DOHH2 (cell line): Measurements from ENCODE around the gene DOK3.

ENCODE experiments used
- H3F3A ChIP-seq: fragments of 200-600 bp; sonication (generic), shearing (Covaris generic); 2 replicates; pipeline ENCODE4 v1.6.0; 2016; ENCODE audit warnings: antibody characterized with exemption, mild to moderate bottlenecking; ENCODE audit not compliant: control insufficient read depth, insufficient read depth
- H3K27ac ChIP-seq: fragments of 200-600 bp; sonication (generic); 2 replicates; pipeline ENCODE4 v1.5.1; 2014; ENCODE audit warnings: low read depth, mild to moderate bottlenecking, low read length, moderate library complexity
- H3K27me3 ChIP-seq: fragments of 200-600 bp; sonication (generic); 2 replicates; pipeline ENCODE4 v1.6.1; 2014; ENCODE audit warnings: mild to moderate bottlenecking, low read length, mixed read lengths; ENCODE audit not compliant: control insufficient read depth
- H3K36me3 ChIP-seq: fragments of 200-600 bp; sonication (generic); 2 replicates; pipeline ENCODE4 v1.6.1; 2014; ENCODE audit warnings: mild to moderate bottlenecking, low read length, moderate library complexity, mixed read lengths; ENCODE audit not compliant: control insufficient read depth
- H3K4me1 ChIP-seq: fragments of 200-600 bp; sonication (generic); 2 replicates; pipeline ENCODE4 v1.6.1; 2014; ENCODE audit warnings: mild to moderate bottlenecking, low read length, mixed read lengths; ENCODE audit not compliant: control insufficient read depth
- H3K4me2 ChIP-seq: fragments of 200-600 bp; sonication (generic); 2 replicates; pipeline ENCODE4 v1.6.0; 2014; ENCODE audit warnings: mild to moderate bottlenecking, low read length, moderate library complexity
- H3K4me3 ChIP-seq: fragments of 200-600 bp; sonication (generic); 2 replicates; pipeline ENCODE4 v1.5.1; 2014; ENCODE audit warnings: mild to moderate bottlenecking, low read length, mixed read lengths
- H3K79me2 ChIP-seq: fragments of 200-600 bp; sonication (generic); 2 replicates; pipeline ENCODE4 v1.6.1; 2014; ENCODE audit warnings: mild to moderate bottlenecking, low read length, mixed read lengths; ENCODE audit not compliant: control insufficient read depth
- H3K9me2 ChIP-seq: fragments of 200-600 bp; sonication (generic); replicated peaks from 2 replicates; pipeline ENCODE4 v1.6.1; 2014; ENCODE audit warnings: mild to moderate bottlenecking, low read length, mixed read lengths; ENCODE audit not compliant: control insufficient read depth
- H3K9me3 ChIP-seq: fragments of 200-600 bp; sonication (generic); 2 replicates; pipeline ENCODE4 v1.6.1; 2014; ENCODE audit warnings: antibody characterized with exemption, low read length, mixed read lengths; ENCODE audit not compliant: control insufficient read depth, insufficient read depth
- H4K20me1 ChIP-seq: fragments of 200-600 bp; sonication (generic); 2 replicates; pipeline ENCODE4 v1.6.0; 2014; ENCODE audit warnings: low read depth, mild to moderate bottlenecking, antibody characterized with exemption, low read length, moderate library complexity; ENCODE audit not compliant: control insufficient read depth, insufficient read depth
- CTCF ChIP-seq: fragments of 200-600 bp; sonication (generic); IDR thresholded peaks from one replicate; pipeline ENCODE4 v1.5.1; 2014; ENCODE audit warnings: antibody characterized with exemption, mild to moderate bottlenecking, low read depth, low read length; ENCODE audit not compliant: poor library complexity, severe bottlenecking
- EZH2phosphoT487 ChIP-seq: fragments of 200-600 bp; sonication (generic); IDR thresholded peaks from 2 replicates; pipeline ENCODE4 v1.6.1; 2017; ENCODE audit warnings: borderline replicate concordance, mild to moderate bottlenecking, antibody characterized with exemption, low read length, moderate library complexity, mixed read lengths

DOK3 gene

DNA sequence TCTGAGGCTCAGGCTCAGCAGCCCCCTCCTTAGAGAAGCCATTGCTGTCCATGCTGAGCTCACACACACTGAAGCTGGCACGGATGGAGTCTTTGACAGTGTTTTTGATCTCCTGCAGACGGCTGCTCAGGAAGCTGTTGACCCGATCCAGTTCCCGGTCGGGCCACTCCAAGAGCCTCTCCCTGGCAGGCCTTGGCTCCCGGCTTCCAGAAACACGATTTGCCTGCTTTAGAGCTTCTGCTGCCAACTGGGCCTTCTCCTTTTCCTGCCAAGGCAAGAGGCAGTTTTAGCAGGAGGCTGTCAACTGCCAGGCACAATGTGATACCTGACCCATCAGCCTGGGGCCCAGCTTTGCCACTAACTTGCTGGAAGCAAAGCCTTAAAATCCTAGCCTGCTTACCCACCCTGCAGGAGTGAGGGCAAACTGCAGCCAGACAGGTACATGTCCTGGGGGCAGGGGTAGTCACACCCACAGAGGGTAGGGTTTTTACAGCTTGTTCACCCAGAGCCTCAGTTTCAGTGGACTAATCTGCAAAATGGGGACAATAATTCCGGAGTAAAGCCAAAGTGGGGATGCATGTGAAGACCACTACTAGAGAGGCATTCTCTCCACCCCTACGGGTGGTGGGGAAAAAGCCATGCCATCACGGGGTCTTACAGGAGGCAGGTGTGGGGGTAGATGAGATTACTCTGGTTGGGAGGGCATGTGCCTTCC lies 15.5 kb upstream of the DOK3 start:
- Histone ChIP-seq H3K36me3 (peaks cover 80% of the 10 kb centered on the region), H3K9me3 (no peaks in the 10 kb centered on the region), H3K27me3 (no peaks in the 10 kb centered on the region), H3K27ac (no peak overlapping the region), H3K4me1 (peaks cover 19% of the 10 kb centered on the region), H3F3A (no peaks in the 10 kb centered on the region), H3K4me2 (no peak overlapping the region), H4K20me1 (no peaks in the 10 kb centered on the region), H3K79me2 (peaks cover 11% of the 10 kb centered on the region), H3K4me3 (no peak overlapping the region), H3K9me2 (no peaks in the 10 kb centered on the region)
- TF ChIP-seq EZH2phosphoT487 = no peak
- no peak for TF ChIP-seq CTCF

GRCh38 chr5:177524539-177524900 lies 14.9 kb upstream of the DOK3 start:
- Histone ChIP-seq H3K79me2 (peaks cover 17% of the 10 kb centered on the region), H3K27ac (no peak overlapping the region), H3K4me1 (peaks cover 25% of the 10 kb centered on the region), H3K36me3 (peaks cover 82% of the 10 kb centered on the region), H3K27me3 (no peaks in the 10 kb centered on the region), H3F3A (0 out of 2 replicates have a peak, but pooled peaks cover 3% of the 10 kb centered on the region), H3K9me3 (no peaks in the 10 kb centered on the region), H3K4me2 (no peak overlapping the region), H4K20me1 (0 out of 2 replicates have a peak, but pooled peaks cover 2% of the 10 kb centered on the region), H3K9me2 (no peaks in the 10 kb centered on the region), H3K4me3 (no peak overlapping the region)
- no peak for TF ChIP-seq EZH2phosphoT487
- TF ChIP-seq CTCF = no peak

DNA sequence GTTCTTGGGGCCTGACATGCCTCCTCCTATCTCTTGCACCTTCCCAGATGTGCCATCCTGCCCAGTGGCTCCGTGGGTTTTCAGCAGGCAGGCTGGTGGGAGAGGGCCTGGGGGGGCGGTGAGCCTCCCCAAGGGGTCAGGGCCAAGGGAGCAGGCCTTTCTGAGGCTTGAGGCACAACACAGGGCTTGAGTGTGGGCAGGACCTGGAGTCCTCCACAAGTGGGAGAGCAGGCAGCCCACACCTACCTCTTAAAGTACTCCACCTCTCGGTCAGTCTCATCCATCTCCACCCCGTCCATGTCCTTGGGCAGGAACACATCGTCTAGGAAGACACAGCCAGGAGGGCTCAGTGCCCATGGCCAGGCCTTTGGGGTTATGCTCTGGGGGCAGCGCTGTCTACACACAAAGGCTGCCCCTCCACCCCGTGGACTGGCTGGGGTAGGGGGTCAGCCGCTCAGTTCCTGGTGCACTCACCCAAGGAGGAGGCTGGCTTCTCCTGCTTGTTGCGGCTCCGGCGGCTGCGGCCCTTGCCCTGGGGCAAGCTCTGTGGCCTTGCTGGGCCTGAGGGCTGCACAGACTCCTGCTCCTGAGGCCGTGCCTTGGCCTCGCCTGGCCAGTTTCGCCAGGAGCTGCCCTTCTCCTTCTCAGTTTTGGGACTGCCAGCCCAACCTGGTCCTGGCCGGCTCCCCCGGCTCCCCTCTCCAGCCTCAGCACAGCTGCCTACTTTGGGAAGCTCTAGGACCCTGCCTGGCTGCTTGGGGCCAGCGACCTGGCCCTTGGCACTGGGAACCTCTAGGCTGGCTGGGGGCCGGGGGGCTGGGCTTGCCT lies 14.3 kb upstream of the DOK3 start:
- Histone ChIP-seq H3K4me1 (peaks cover 31% of the 10 kb centered on the region), H3F3A (0 out of 2 replicates have a peak, but pooled peaks cover 3% of the 10 kb centered on the region), H3K79me2 (peaks cover 23% of the 10 kb centered on the region), H3K27ac (no peak overlapping the region), H4K20me1 (0 out of 2 replicates have a peak, but pooled peaks cover 3% of the 10 kb centered on the region), H3K9me2 (no peaks in the 10 kb centered on the region), H3K36me3 (peaks cover 82% of the 10 kb centered on the region), H3K27me3 (no peaks in the 10 kb centered on the region), H3K4me2 (no peak overlapping the region), H3K4me3 (no peak overlapping the region), H3K9me3 (no peaks in the 10 kb centered on the region)
- TF ChIP-seq EZH2phosphoT487 = no peak
- no peak for TF ChIP-seq CTCF
